KBM-7 (cell line): ENCODE data around the gene ERC2.

Source experiments
- DNase-seq: peaks from one replicate; pipeline ENCODE4 v3.0.0-alpha.2; 2015
- in situ Hi-C: fragments of 300-500 bp; cut with MboI; formaldehyde crosslinking; loops from 2 replicates; pipeline ENCODE4 v1.14.3; 2020; ENCODE audit warnings: low sequenced_read_pairs, low pct_unique_long_range_greater_than_20kb, mixed read lengths

ERC2 gene

DNA sequence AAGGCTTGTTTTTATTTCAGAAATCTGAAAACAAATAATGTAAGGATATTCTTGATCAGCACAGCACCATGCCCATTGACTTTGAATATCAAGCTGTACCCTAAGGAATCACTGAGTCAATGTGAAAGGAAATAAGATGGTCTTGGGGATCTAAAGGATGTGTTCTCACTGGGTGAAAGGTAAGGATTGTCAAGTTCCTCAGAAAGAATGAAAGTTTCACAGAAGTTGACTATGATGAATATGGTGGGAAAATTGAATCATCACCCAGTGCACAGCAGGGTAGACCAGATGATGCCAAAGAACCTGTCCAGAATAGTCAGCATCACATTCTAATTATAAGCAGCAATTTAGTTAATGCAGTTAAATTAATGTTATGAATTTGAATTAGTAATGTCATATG, 16.2 kb downstream of the ERC2 start:
- DNase-seq = no peak
- in situ Hi-C loops = no loop called here

DNA sequence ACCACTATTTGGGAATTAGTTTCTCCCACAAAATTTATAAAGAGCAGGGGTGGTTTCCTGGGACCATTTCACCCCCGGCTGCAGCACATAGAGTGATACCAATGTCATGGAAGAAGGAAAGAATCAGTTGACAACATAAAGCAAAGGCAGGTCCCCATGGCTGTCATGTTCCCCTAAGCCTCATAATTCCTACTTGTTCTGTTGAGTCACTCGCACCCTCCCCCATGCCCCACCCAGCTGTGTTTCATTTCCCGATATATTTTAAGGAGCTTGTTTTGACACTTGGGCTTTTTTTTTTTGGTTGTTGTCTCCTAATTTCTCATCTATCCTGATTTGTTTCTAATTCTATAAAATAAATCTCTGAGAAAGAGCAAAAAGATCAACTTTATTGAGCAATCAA, 24.9 kb downstream of the ERC2 start:
- in situ Hi-C loops = no loop called here
- DNase-seq = no peak

DNA sequence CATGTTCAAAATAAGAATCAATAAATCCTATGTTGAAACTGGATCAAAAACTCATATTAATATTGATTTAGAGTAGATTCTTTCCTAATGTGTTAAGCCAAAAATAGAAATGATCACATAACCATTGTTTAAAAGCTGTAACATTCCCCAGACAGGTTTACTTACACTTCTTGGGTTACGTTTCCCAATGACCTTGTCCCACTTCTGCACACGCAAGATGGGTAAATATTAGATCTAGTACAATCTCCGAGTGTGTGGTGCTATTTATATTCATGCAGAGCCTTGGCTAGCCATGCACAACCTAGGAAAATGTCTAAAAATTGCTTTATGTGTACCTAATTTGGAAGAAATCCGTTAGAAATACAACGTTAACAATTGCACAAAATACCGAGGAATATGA, 39.6 kb downstream of the ERC2 start:
- no peak for DNase-seq
- in situ Hi-C loops = no loop called here

DNA sequence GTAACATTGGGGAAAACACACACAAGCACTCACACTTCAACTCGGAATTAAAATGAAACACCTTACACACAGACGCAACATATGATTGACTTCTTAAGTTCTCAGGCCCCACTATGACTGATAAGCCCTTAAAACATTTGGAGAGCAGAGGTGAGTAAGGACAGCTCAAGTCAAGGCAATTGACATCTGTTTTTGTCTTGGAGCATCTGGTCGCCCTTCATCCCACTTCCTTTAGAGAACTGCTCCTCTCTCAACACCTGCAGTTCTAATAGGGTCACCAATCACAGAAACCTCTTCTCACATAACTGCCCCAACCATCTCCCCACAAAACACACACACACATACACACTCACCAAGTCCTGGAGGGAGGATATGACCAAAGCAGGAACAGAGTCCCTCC, 43.4 kb downstream of the ERC2 start:
- no peak for DNase-seq
- in situ Hi-C loops = no loop called here

DNA sequence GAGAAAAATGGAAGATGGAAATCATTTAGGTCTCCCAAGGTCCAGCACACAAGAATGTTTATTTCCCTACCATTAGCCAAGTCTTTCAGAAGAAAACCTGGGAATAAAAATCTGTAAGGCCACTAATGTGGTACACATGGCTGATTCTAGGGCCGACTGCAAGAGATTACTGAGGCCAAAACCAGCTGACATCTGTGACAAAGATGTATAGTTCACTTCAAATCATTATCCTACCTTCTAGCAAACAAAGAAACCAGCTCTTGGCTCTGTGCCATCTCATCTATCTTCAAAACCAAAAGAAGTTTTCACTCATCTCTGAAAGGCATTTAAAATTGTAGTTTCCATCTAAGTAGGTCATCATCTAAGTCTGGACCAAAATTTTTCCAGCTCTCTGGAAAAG, 43.9 kb downstream of the ERC2 start:
- in situ Hi-C loops = no loop called here
- no peak for DNase-seq

DNA sequence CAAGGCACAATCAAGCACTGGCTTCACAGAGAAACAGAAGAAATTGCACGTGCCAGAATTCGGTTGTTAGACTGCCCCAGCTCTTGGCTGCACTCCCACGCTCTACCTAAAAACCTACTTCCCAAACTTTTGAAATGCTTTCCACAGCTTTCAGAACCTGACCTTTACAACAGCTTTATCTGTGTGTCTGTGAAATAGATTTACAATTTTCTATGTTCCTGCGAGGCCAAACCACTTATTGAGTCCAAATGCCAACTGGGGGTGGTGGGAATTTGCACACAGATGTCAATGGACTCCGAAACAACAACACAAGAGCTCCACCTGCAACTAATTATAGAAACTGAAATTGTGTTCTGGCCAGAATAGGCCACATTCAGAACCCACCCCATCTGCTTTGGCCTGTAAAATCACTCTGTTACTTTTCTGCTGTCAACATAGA, 44.6 kb downstream of the ERC2 start:
- in situ Hi-C loops = no loop called here
- DNase-seq = no peak

DNA sequence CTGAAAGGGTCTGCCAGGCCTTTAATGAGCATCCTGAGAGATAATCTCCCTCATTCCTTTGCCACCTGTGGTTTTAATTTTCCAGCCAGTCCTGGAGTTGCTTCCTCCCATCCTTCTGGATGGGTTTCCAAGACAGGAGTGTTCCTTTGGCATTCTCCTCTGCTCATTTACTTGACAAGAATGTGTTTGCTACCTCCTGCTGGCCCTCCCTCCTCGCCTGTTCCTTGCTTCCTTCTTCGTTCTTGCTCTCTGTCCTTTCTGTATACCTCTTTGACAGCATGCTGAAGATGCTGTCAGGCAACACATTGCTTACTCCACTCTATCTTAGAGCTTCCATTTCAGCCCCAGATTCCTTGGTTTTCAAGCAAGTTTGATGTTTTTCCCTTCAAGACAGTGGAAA, 46.0 kb downstream of the ERC2 start:
- in situ Hi-C loops = no loop called here

DNA sequence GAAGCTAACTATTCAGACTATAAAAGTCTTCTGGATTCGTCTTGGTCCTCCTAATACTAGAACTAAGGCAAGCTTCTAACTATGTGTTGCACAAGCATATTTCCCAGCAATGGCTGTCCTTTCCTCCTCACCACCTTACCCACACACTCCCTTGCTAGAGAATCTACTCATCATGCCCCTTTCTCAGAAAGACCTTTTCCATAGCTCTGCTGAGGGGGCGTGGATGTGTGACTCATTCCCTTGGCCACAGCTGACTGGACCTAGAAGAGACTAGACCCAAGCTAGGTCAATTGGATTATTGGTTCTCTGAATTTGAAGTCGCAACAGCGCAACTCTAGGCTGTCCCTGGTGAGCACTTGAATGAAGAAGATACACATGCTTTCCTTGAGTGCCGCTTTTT, 47.1 kb downstream of the ERC2 start:
- in situ Hi-C loops = no loop called here

More for the DNA sequence above, 46.0 kb downstream of the ERC2 start:
- no peak for DNase-seq

DNA sequence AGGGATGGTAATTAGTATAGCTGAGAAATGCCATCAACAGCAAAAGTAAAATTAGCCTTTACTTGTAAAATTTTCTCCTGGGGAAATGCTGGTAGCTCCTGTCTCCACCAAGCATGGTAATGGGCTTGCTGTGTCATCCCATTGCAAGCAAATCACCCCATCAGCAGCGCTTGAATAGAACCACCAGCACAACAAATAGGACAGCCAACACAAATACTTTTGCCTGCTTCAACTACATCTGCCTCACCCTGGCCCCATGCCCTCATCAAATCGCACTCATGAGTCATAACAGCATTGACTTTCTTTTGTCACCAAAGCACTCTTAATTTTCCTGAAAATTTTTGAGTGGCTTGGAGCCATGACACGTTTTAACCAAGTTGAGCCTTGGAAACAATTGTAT, 52.6 kb downstream of the ERC2 start:
- in situ Hi-C loops = no loop called here
- DNase-seq = no peak

More for the DNA sequence above, 47.1 kb downstream of the ERC2 start:
- DNase-seq = no peak

DNA sequence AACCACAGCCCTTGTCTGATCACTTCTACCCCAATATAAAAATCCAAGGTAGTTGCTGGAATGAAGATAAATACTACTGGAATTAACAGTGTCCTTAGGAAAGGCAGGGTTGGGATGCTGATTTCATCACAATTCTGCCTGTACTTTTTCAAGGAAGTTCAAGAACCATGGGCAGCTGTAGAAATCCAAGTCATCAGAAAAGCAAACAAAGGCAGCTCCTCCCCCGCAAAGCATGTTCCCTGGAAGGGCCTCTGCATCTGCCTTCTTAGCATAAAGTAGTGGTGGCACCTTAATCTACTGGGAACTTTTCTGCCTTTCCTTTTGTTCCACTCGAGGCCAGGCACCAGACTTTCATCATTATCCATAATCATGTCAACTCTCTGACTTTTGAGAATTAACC, 54.4 kb downstream of the ERC2 start:
- in situ Hi-C loops = no loop called here
- DNase-seq = no peak

DNA sequence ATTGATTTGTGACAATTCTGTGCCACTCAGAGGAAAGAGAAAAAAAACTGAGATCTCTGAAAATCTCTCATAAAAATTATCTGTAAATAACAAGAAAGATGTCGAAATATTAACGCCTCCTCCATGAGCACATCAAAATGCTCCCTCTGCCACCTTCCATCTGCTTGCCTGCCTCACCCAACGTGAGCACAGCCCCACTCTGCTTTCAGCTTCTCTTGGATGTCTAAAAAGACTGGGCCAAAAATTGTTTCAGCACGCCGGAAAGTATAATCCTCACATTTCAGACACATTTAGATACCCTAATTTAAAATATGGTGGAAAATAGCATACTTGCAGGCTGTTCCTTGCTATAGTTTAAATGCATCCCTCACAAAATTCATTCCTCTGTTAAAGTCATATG, 57.1 kb downstream of the ERC2 start:
- in situ Hi-C loops = no loop called here
- DNase-seq = no peak

DNA sequence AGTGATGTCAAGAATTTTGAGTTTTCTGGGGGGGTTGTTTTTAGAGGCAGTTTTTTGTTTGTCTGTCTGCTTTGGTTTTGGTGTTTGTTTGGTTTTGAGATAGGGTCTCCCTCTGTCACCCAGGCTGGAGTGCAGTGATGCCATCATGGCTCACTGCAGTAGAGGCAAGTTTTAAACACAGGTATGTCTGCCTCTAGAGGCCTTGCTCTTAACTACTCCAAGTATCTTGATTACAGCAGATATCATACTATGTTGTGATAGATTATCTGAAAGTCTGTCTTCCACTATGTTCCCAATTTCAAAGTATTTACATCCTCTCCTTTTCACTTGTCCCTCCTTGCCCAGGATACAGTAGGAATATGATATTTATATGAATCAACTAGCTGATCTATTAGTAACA, 57.7 kb downstream of the ERC2 start:
- DNase-seq = no peak
- in situ Hi-C loops = no loop called here

DNA sequence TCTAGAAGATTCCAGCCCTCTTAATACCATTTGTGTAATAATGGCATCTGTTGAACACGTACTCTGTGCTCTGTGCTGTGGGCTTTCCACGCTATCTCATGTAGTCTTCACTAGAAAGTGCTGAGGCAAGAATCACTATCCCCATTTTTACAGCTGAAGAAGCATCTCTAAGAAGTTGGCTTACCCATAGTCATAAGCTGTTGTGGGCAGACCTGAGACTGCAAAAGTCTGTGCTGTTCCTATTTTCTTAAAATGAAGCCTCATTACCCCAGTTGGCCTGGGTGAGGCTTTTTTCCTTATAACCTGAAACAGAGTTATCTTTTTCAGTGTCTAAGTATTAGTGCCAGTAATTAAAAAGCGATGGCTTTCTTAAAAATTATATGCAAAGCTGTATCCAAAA, 58.5 kb downstream of the ERC2 start:
- in situ Hi-C loops = no loop called here
- DNase-seq = no peak

DNA sequence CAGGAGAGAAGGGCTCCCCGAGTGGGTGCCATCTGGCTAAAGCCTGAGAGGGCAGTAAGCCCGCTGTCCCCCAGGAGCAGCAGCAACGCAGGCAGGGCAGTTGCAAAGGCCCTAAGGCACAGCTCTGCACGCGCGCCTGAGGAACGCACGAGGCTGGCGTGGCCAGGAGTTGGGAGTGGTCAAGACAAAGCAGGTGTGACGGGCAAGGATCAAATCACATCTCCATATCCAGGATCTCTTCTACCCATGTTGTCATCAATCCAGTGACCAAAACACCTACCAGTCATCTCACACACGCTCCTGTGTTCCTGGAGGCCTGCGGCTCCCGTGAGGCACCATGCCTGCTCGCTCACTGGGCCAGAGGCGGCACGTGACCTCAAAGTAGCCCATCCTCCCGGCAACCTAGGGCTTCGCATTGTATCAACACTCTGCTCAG, 59.5 kb downstream of the ERC2 start:
- no peak for DNase-seq
- in situ Hi-C loops = no loop called here

DNA sequence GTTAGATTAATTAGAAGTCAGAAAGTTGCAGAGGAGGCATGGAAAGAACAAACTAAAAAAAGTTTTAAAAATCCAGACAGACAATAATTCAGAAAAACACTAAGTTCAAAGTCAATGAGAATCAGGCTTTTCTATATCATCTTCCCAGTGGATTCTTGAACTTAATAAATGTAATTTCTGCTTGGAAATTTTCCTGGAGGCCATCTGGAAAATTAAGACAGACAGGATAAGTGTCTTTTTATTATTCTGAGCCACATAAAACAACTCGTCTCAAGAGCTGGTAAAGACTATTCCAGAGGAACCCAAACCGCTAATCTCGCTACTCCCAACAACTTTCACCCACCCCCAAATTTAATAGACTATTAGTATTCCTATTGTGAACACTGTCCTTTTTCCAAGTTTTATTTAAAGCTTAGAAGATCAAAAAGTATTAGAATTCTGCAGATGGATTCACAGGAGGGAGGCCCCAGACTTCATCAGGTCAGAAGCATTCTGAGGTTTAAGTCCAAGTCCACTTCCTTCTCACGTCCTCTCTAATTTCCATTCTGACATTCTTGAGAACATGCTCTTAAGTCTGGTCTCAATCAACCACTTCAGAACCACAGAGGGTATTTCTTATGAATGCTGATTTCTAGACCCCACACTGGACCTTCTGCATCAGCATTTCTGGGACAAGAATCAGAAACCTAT, 61.3 kb downstream of the ERC2 start:
- DNase-seq = no peak
- in situ Hi-C loops = no loop called here

DNA sequence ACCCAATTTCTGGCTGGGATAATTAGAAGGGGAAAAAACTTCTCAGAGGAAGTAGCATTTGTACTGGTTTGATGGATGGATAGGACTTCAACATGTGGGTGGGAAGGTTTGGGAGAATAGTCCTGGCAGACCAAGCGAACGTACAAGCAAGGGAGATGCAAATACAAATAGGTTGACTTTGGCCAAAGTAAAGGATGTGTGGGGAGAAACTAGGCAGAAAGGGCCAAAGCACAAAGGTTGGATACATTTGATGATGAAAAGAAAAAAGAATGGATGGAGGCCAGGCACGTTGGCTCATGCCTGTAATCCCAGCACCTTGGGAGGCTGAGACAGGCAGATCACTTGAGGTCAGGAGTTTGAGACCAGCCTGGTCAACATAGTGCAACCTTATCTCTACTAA, 63.4 kb downstream of the ERC2 start:
- in situ Hi-C loops = no loop called here
- no peak for DNase-seq

DNA sequence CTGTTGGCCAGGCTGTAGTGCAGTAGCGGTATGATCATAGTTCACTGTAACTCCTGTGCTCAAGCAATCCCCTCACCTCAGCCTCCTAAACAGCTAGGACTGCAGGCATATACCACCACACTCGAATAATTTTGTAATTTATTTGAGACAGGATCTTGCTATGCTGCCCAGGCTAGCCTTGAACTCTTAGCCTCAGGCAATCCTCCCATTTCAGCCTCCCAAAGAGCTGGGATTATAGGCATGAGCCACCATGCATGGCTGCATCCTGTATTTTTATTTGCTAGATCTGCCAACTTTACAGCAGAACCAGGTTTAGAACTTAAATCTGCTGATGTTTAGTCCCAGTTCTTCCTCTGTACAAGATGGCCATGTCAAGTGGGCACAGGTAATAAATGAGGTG, 69.6 kb downstream of the ERC2 start:
- in situ Hi-C loops = no loop called here
- DNase-seq = no peak

DNA sequence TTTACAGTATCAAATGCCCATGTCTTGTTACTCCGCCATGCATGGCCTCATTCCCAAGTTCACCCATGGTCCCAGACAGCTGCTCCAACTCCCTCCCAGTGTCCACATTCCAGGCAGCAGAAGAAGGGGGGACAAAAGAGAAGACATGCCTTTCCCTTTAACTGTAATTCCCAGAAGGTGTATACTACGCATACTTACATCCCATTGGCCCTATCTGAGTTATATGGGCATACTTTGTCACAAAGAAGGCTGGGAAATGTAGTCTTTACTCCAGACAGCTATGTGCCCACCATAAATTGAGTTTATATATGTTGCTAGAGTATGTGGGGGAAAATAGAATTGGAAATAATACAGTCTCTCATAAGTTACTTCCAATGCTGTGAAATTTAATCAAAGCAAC, 70.5 kb downstream of the ERC2 start:
- in situ Hi-C loops = no loop called here
- DNase-seq = no peak

DNA sequence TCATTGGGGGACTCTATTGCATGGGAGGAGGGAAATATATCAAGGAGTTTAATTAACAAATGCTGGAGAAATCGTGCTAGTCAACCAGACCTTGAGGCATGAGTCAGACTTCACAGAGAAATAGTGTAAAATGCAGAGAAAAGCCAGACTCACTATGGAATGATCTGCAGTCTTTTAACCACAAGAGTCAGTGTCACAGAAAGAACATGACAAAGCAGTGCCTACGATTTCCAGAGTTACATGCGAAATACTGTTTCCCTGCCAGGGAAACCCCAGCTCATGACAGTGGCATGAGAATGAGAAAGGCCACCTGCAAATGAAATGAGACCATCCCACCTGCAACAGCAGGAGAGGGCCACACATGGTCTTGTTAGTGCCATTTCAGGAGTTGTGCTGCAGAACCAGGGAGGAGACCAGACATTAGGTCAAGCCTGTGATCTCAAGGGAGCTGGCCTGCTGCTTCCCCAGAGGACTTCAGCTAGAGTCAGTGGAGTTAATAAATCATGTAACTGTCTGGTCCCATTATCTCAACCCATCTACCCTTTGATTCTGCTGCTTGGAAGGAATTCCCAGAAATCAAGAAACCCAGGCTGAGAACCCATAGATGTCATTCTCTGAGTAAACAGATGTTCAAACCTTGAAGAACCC, 79.0 kb downstream of the ERC2 start:
- in situ Hi-C loops = no loop called here
- no peak for DNase-seq

DNA sequence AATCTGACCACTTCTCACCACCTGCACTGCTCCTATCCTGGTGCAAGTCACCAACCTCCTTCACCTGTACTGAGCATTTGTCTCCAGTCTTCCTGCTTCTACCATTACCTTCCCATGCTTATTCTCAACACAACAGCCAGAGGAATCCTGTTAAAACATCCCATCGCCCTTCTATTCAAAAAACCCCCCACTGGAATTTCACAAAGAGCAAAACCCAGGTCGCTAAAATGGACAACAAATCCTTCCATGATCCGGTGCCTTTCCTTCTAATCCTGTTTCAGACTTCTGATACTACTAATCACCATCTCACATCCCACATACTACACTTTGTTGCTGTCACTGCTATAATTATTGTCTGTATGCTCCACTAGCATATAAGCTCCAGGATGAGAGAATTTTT, 85.2 kb downstream of the ERC2 start:
- in situ Hi-C loops = no loop called here
- DNase-seq = no peak

DNA sequence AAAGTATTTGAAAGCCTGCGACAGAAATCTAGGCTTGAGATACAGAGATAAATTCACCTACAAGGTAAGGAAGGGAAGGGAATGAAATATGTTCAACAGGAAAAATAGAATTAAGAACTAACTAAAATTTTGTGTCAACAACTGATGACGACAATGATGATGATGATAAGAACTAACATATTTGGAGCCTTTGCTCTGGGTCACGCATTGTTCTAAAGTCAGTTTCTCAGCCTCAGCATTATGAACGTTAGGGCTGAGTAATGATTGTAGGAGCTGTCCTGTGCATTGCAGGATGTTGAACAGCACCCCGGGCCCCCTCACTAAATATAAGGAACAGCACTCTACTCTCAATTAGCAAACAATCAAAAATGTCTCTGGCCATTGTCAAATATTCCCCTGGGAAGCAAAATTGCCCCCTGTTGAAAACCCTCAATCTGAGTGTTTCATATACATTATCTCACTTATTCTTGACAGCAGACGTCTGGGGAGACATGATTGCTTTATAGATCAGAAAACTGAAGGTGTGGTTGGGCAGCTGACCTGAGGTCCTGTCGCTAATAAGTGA, 88.5 kb downstream of the ERC2 start:
- in situ Hi-C loops = no loop called here
- DNase-seq = no peak
